NT2/D1 (cell line): ENCODE results near the gene SHROOM2.

Source experiments
- DNase-seq: peaks from one replicate; pipeline ENCODE4 v3.0.0-alpha.2; 2011; ENCODE audit warnings: low read depth, low spot score
- H3K27me3 ChIP-seq: 2 replicates; pipeline ENCODE4 v1.6.0; 2011; ENCODE audit warnings: mild to moderate bottlenecking; ENCODE audit not compliant: insufficient read length, insufficient read depth
- H3K36me3 ChIP-seq: 2 replicates; pipeline ENCODE4 v1.6.1; 2011; ENCODE audit warnings: mild to moderate bottlenecking, low read length, mixed read lengths; ENCODE audit not compliant: insufficient read depth, insufficient read length
- H3K4me1 ChIP-seq: 2 replicates; pipeline ENCODE4 v1.5.1; 2011; ENCODE audit not compliant: insufficient read depth, insufficient read length
- H3K4me3 ChIP-seq: 2 replicates; pipeline ENCODE4 v1.5.1; 2011; ENCODE audit warnings: low read depth; ENCODE audit not compliant: insufficient read length
- H3K9ac ChIP-seq: 2 replicates; pipeline ENCODE4 v1.6.0; 2011; ENCODE audit warnings: low read depth; ENCODE audit not compliant: insufficient read length
- H3K9me3 ChIP-seq: 2 replicates; pipeline ENCODE4 v1.5.1; 2011; ENCODE audit warnings: mild to moderate bottlenecking, low read length; ENCODE audit not compliant: insufficient read depth
- SUZ12 ChIP-seq: IDR thresholded peaks from 2 replicates; pipeline ENCODE4 v1.6.1; 2011; ENCODE audit not compliant: insufficient read length, insufficient read depth; ENCODE audit errors: extremely low read depth
- YY1 ChIP-seq: IDR thresholded peaks from 2 replicates; pipeline ENCODE4 v1.6.1; 2011; ENCODE audit not compliant: insufficient read length, insufficient read depth
- ZNF274 ChIP-seq: IDR thresholded peaks from 2 replicates; pipeline ENCODE4 v1.6.1; 2011; ENCODE audit warnings: mild to moderate bottlenecking, low read depth, low read length

Gene SHROOM2

GRCh38 chrX:9821572-9821971 lies 35.3 kb downstream of the SHROOM2 start:
- Histone ChIP-seq H3K36me3 (peaks cover 3% of the 10 kb centered on the region), H3K4me1 (peaks cover 8% of the 10 kb centered on the region), H3K27me3 (no peaks in the 10 kb centered on the region), H3K9me3 (no peaks in the 10 kb centered on the region), H3K4me3 (no peak overlapping the region), H3K9ac (no peak overlapping the region)
- TF ChIP-seq ZNF274 = no peak
- TF ChIP-seq SUZ12 = no peak
- no peak for TF ChIP-seq YY1
- DNase-seq = no peak

DNA sequence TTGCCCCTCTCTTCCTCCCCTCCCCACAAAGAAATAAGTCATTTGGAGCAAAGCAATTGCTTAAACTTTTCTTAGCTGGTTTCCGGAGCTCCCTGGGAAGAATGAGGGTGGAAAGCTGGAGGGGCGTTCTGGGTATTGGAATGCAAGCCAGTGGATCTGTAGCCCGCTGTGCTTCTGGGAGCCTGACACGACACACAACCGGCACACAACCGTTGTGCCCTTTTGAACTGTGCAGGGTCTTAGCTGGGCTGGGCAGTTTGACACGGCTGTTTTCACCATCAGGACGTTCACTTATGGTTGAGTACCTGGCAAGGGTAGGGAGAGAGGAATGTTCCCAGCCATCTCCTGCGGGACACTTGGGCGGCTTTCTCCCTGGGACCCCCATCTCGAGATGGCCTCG lies 38.3 kb downstream of the SHROOM2 start:
- Histone ChIP-seq H3K4me1 (peaks cover 9% of the 10 kb centered on the region), H3K4me3 (no peak overlapping the region), H3K27me3 (no peaks in the 10 kb centered on the region), H3K9ac (peak overlapping the region; percentile 46), H3K36me3 (peaks cover 6% of the 10 kb centered on the region), H3K9me3 (no peaks in the 10 kb centered on the region)
- DNase-seq = no peak
- no peak for TF ChIP-seq YY1
- TF ChIP-seq SUZ12 = no peak
- TF ChIP-seq ZNF274 = no peak

DNA sequence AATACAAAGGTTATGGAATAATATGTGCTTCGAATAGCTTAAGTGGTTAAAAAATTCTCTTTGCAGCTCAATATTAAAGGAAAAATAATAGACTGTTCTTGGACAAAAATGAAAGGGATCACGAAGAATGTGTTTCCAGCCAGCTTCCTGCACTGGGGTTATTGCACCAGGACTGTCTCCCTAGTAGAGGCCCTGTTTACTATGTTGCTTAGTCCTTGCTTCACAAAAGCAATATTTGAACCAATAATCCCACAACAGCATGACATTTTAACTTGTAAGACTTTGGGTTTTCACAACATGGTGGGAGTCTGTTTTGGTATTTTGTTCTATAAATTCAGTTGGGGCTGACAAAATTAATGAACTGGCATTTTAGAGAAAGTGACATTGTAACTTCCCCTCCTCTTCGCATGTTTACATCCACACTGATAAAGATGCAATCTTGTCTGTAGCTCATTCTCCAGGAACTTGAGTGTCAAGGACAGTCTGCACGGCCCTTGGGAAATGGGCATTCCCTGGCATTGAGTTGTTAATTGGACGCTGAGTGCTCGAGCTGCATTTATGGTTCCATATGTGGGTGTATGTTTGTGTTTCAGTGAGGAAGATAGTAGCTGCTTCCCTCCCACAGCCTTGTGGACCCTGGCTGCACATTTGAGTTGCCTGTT lies 39.0 kb downstream of the SHROOM2 start:
- TF ChIP-seq SUZ12 = no peak
- H3K9ac ChIP-seq = no peak overlapping the region

GRCh38 chrX:9825966-9826365 lies 39.7 kb downstream of the SHROOM2 start:
- H3K9me3 ChIP-seq = no peaks in the 10 kb centered on the region
- H3K9ac ChIP-seq = no peak overlapping the region
- H3K36me3 ChIP-seq = peaks cover 6% of the 10 kb centered on the region
- no peak for DNase-seq
- no peak for TF ChIP-seq SUZ12
- TF ChIP-seq YY1 = no peak
- TF ChIP-seq ZNF274 = no peak
- no peak overlapping the region for H3K4me3 ChIP-seq
- H3K27me3 ChIP-seq = no peaks in the 10 kb centered on the region
- peaks cover 9% of the 10 kb centered on the region for H3K4me1 ChIP-seq

More for the DNA sequence above, 39.0 kb downstream of the SHROOM2 start:
- H3K27me3 ChIP-seq = no peaks in the 10 kb centered on the region
- H3K36me3 ChIP-seq = peaks cover 6% of the 10 kb centered on the region
- H3K9me3 ChIP-seq = no peaks in the 10 kb centered on the region
- peaks cover 9% of the 10 kb centered on the region for H3K4me1 ChIP-seq
- no peak overlapping the region for H3K4me3 ChIP-seq
- no peak for DNase-seq

- Histone ChIP-seq H3K4me3 (no peak overlapping the region), H3K9ac (no peak overlapping the region), H3K4me1 (peaks cover 19% of the 10 kb centered on the region), H3K9me3 (no peaks in the 10 kb centered on the region), H3K36me3 (peaks cover 6% of the 10 kb centered on the region), H3K27me3 (no peaks in the 10 kb centered on the region)
- no peak for DNase-seq
- no peak for TF ChIP-seq ZNF274
- TF ChIP-seq SUZ12 = no peak
- no peak for TF ChIP-seq YY1
Measured at GRCh38 chrX:9829308-9830267, 43.4 kb downstream of the SHROOM2 start.

GRCh38 chrX:9832811-9833210 lies 46.6 kb downstream of the SHROOM2 start:
- peaks cover 16% of the 10 kb centered on the region for H3K4me1 ChIP-seq
- H3K9ac ChIP-seq = no peak overlapping the region
- H3K36me3 ChIP-seq = peaks cover 13% of the 10 kb centered on the region
- no peak for TF ChIP-seq ZNF274
- no peak for TF ChIP-seq SUZ12
- no peaks in the 10 kb centered on the region for H3K27me3 ChIP-seq
- DNase-seq = peak; percentile 72
- no peaks in the 10 kb centered on the region for H3K9me3 ChIP-seq
- no peak overlapping the region for H3K4me3 ChIP-seq

DNA sequence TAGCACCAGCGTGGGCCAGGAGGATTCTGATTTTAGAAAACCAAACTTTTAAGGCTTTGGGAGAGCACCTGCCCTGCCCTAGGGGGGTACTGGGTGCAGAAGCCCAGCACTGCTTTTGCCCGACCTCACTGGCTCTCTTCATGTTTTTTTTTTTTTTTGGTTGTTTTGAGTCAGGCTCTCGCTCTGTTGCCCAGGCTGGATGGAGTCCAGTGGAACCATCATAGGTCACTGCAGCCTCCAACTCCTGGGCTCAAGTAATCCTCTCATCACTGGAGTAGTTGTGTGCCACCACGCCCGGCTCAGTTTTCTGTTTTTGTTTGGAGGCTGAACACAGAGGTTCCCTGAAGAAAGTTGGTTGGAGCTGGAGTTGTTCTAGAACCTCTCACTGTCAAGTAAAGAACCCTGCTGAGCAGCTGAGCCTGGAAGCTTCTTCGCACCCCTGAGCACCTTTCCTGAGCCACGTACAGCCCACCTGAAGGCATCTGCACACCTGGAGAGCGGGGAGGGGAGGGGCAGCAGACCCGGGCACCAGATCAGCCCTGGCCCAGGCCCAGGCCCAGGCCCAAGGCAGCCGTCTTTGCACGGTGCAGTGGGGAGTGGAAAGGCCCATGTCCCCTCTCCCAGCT lies 49.5 kb downstream of the SHROOM2 start:
- Histone ChIP-seq H3K36me3 (peaks cover 18% of the 10 kb centered on the region), H3K4me1 (peaks cover 14% of the 10 kb centered on the region), H3K27me3 (no peaks in the 10 kb centered on the region), H3K9ac (no peak overlapping the region), H3K9me3 (no peaks in the 10 kb centered on the region), H3K4me3 (no peak overlapping the region)
- TF ChIP-seq SUZ12 (no peak), YY1 (no peak), ZNF274 (no peak)
- no peak for DNase-seq
